ENCODE measurements around the gene ARRDC1. TPM values are rescaled to one million over a fixed set of nuclear protein-coding genes. Genes with fewer than 3 reads are reported as not detected.

ARRDC1 gene
- total RNA-seq, 4 donors from 2014 or later, result 16.6 to 28.2 (median 21.7) TPM

GRCh38 chr9:137598943-137599342 lies 6.5 kb upstream of the ARRDC1 start:
- Histone ChIP-seq H3K27me3 (no peaks in the 10 kb centered on the region), H3K4me1 (peaks cover 0 to 3% (median 2%) of the 10 kb centered on the region in 4 donors), H3K36me3 (no peaks in the 10 kb centered on the region), H3K27ac (replicated peaks in 1 of 4) (no peak overlapping the region), H3K9me3 (no peaks in the 10 kb centered on the region), H3K4me3 (no peak overlapping the region)
- TF ChIP-seq POLR2A (IDR thresholded peaks at IDR 0.05; ENCODE audit: low read depth) (no peak), POLR2AphosphoS5 (IDR thresholded peaks at IDR 0.05) (no peak), EP300 (IDR thresholded peaks at IDR 0.05) (no peak), CTCF (IDR thresholded peaks at IDR 0.05) (no peak)
- intact Hi-C loops (cut with DNase I), result no loop called here
- WGBS, result 73% methylated on average over 8 of the region's 8 CpGs
- DNase-seq (ENCODE audit: extremely low spot score), result no peak

- Histone ChIP-seq H3K36me3 (no peaks in the 10 kb centered on the region), H3K4me3 (no peak overlapping the region), H3K4me1 (peaks cover 21 to 35% (median 30%) of the 10 kb centered on the region in 4 donors), H3K9me3 (no peaks in the 10 kb centered on the region), H3K27me3 (no peaks in the 10 kb centered on the region), H3K27ac (replicated peaks in 1 of 4) (no peak overlapping the region)
- intact Hi-C loops (cut with DNase I), result no loop called here
- DNase-seq (ENCODE audit: extremely low spot score), result no peak
- no peak for TF ChIP-seq POLR2A (IDR thresholded peaks at IDR 0.05; ENCODE audit: low read depth)
- TF ChIP-seq EP300 (IDR thresholded peaks at IDR 0.05), result no peak
- no peak for TF ChIP-seq CTCF (IDR thresholded peaks at IDR 0.05)
- TF ChIP-seq POLR2AphosphoS5 (IDR thresholded peaks at IDR 0.05), result no peak
- WGBS, result 16% methylated on average over 3 of the region's 3 CpGs
Measured at GRCh38 chr9:137602661-137603060, 2.8 kb upstream of the ARRDC1 start.

GRCh38 chr9:137603879-137604278 lies 1.6 kb upstream of the ARRDC1 start:
- H3K27me3 ChIP-seq, result no peaks in the 10 kb centered on the region

GRCh38 chr9:137604345-137605086 lies 970 bp upstream of the ARRDC1 start:
- Histone ChIP-seq H3K4me1 (peaks cover 26 to 53% (median 35%) of the 10 kb centered on the region in 4 donors), H3K4me3 (peak overlapping the region; percentile 84 to 99 (median 90)), H3K9me3 (no peaks in the 10 kb centered on the region), H3K27ac (replicated peaks in 1 of 4) (peak overlapping the region; percentile 72 to 83 (median 74)), H3K36me3 (peaks cover 0 to 7% (median 0%) of the 10 kb centered on the region in 4 donors), H3K27me3 (no peaks in the 10 kb centered on the region)
- no peak for DNase-seq (ENCODE audit: extremely low spot score)
- intact Hi-C loops (cut with DNase I), result no loop called here
- 39% methylated on average over 19 of the region's 49 CpGs for WGBS
- no peak for TF ChIP-seq EP300 (IDR thresholded peaks at IDR 0.05)
- TF ChIP-seq POLR2A (IDR thresholded peaks at IDR 0.05; ENCODE audit: low read depth), result no peak
- TF ChIP-seq CTCF (IDR thresholded peaks at IDR 0.05), result no peak
- TF ChIP-seq POLR2AphosphoS5 (IDR thresholded peaks at IDR 0.05), result no peak

More at GRCh38 chr9:137603879-137604278, 1.6 kb upstream of the ARRDC1 start:
- intact Hi-C loops (cut with DNase I), result no loop called here
- WGBS, result 84% methylated on average over 13 of the region's 13 CpGs
- Histone ChIP-seq H3K4me3 (no peak overlapping the region), H3K9me3 (no peaks in the 10 kb centered on the region), H3K27ac (replicated peaks in 1 of 4) (no peak overlapping the region), H3K36me3 (peaks cover 0 to 5% (median 0%) of the 10 kb centered on the region in 4 donors), H3K4me1 (peaks cover 26 to 48% (median 35%) of the 10 kb centered on the region in 4 donors)
- TF ChIP-seq EP300 (IDR thresholded peaks at IDR 0.05) (no peak), POLR2AphosphoS5 (IDR thresholded peaks at IDR 0.05) (no peak), CTCF (IDR thresholded peaks at IDR 0.05) (no peak), POLR2A (IDR thresholded peaks at IDR 0.05; ENCODE audit: low read depth) (no peak)
- no peak for DNase-seq (ENCODE audit: extremely low spot score)
